Hepatocyte (in vitro differentiated cells): ENCODE measurements around the gene MECR. TPM values are rescaled to one million over a fixed set of nuclear protein-coding genes. Genes with fewer than 3 reads are reported as not detected.

ENCODE experiments used
- DNase-seq: peaks from one replicate; pipeline ENCODE4 v3.0.0-alpha.2; 2016; ENCODE audit warnings: low spot score
- H2AFZ ChIP-seq: fragments of 200-600 bp; sonication (generic); 2 replicates; pipeline ENCODE4 v1.6.0; 2016; ENCODE audit warnings: antibody characterized with exemption, mild to moderate bottlenecking
- H3K27ac ChIP-seq: fragments of 200-600 bp; sonication (generic); 2 replicates; pipeline ENCODE4 v1.5.1; 2016; ENCODE audit warnings: mild to moderate bottlenecking
- H3K27me3 ChIP-seq: fragments of 200-600 bp; sonication (generic); 2 replicates; pipeline ENCODE4 v1.6.1; 2016
- H3K36me3 ChIP-seq: fragments of 200-600 bp; sonication (generic); replicated peaks from 2 replicates; pipeline ENCODE4 v1.5.1; 2016; ENCODE audit warnings: low read depth; ENCODE audit not compliant: insufficient read depth
- H3K4me1 ChIP-seq: fragments of 200-600 bp; sonication (generic); 2 replicates; pipeline ENCODE4 v1.5.1; 2016; ENCODE audit warnings: mild to moderate bottlenecking, moderate library complexity; ENCODE audit not compliant: insufficient read depth
- H3K4me2 ChIP-seq: fragments of 200-600 bp; sonication (generic); 2 replicates; pipeline ENCODE4 v1.6.0; 2016
- H3K4me3 ChIP-seq: fragments of 200-600 bp; sonication (generic); 2 replicates; pipeline ENCODE4 v1.5.1; 2016; ENCODE audit warnings: mild to moderate bottlenecking
- H3K79me2 ChIP-seq: fragments of 200-600 bp; sonication (generic); 2 replicates; pipeline ENCODE4 v1.6.0; 2017; ENCODE audit warnings: mild to moderate bottlenecking
- H3K9me2 ChIP-seq: fragments of 200-600 bp; sonication (generic); replicated peaks from 2 replicates; pipeline ENCODE4 v1.6.0; 2017; ENCODE audit warnings: mild to moderate bottlenecking; ENCODE audit not compliant: insufficient read depth
- H3K9me3 ChIP-seq: fragments of 200-600 bp; sonication (generic); 2 replicates; pipeline ENCODE4 v1.5.1; 2016; ENCODE audit warnings: low read depth, mild to moderate bottlenecking
- H4K20me1 ChIP-seq: fragments of 200-600 bp; sonication (generic); 2 replicates; pipeline ENCODE4 v1.6.0; 2016; ENCODE audit warnings: mild to moderate bottlenecking; ENCODE audit not compliant: insufficient read depth, poor library complexity, severe bottlenecking
- EZH2 ChIP-seq: fragments of 200-600 bp; sonication (generic); IDR thresholded peaks from 2 replicates; pipeline ENCODE4 v1.6.1; 2016; ENCODE audit warnings: antibody characterized with exemption, mild to moderate bottlenecking, borderline replicate concordance
- EZH2phosphoT487 ChIP-seq: fragments of 200-600 bp; sonication (generic); IDR thresholded peaks from one replicate; pipeline ENCODE4 v1.6.1; 2018; ENCODE audit warnings: antibody characterized with exemption, mild to moderate bottlenecking, low read depth, moderate library complexity; ENCODE audit not compliant: unreplicated experiment, severe bottlenecking
- WGBS: methylation state at CpG from one replicate; pipeline ENCODE4 v1.1.6; 2016; ENCODE audit warnings: low lambda C conversion rate; ENCODE audit errors: missing lambda C conversion rate; 5-methylcytosine and 5-hydroxymethylcytosine counted together
- polyA plus RNA-seq: library from polyadenylated mRNA; unstranded; fragments of >200 nt; fragmentation: Nextera tagmentation; extraction: Ambion mirVana; gene quantifications from 2 replicates; pipeline ENCODE4 v1.2.1, GENCODE V29; 2016
- total RNA-seq: library from RNA; depleted of rRNA; stranded (reverse); fragments of >200 nt; gene quantifications from 2 replicates; pipeline ENCODE4 v1.2.3, GENCODE V29; 2014
- TF ChIP-seq, protein P1 (sequence below): fragments of 200-600 bp; sonication (generic); IDR thresholded peaks from 2 replicates; pipeline ENCODE4 v1.5.1; 2016; ENCODE audit warnings: antibody characterized with exemption, mild to moderate bottlenecking; ENCODE audit not compliant: poor library complexity

MECR gene
- total and polyA plus RNA-seq, 2 experiments from 2014 or later, result 14.2 to 35.2 TPM

DNA sequence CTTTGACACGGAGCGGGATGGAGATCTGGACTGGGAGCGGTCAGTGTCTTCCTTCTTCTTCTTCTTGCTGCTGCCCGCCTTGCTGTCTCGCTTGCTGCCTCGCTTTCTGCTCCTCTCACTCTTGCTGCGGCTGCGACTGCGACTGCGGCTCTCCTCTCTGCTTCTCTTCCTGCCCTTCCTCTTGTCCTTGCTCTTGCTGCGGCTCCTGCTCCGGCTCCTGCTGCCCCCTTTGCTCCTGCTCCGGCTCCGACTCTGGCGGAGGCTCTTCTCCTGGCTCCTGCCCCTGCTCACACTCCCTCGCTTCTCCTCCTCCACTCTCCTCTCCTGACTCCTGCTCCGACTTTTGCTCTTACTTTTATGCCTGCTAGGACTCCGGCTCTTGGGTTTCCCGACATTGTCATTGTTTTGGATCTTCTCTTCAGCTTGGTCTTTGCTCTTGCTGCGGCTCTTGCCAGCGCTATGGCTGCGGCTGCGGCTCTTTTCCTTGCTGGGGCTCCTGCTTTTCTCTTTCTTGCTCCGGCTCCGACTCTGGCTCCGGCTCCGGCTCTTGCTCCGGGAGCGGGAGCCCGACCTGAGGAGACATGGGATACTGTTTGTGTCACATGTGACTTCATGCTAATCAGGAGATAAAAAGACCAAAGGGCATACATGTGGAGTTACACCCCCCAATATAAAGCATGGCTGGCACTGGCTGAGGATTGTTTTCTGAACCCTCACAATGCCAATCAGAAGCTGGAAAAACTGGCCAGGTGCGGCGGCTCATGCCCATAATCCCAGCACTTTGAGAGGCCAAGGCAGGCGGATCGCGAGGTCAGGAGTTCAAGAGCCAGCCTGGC is 81.9 kb downstream of the MECR start:
- Histone ChIP-seq H3K4me2 (no peak overlapping the region), H2AFZ (no peak overlapping the region), H3K36me3 (peaks cover 8% of the 10 kb centered on the region), H3K79me2 (peaks cover 46% of the 10 kb centered on the region), H4K20me1 (peaks cover 12% of the 10 kb centered on the region), H3K27me3 (no peaks in the 10 kb centered on the region), H3K9me2 (no peaks in the 10 kb centered on the region), H3K4me1 (peaks cover 14% of the 10 kb centered on the region), H3K4me3 (no peak overlapping the region), H3K27ac (no peak overlapping the region), H3K9me3 (no peaks in the 10 kb centered on the region)
- TF ChIP-seq, protein P1, sequence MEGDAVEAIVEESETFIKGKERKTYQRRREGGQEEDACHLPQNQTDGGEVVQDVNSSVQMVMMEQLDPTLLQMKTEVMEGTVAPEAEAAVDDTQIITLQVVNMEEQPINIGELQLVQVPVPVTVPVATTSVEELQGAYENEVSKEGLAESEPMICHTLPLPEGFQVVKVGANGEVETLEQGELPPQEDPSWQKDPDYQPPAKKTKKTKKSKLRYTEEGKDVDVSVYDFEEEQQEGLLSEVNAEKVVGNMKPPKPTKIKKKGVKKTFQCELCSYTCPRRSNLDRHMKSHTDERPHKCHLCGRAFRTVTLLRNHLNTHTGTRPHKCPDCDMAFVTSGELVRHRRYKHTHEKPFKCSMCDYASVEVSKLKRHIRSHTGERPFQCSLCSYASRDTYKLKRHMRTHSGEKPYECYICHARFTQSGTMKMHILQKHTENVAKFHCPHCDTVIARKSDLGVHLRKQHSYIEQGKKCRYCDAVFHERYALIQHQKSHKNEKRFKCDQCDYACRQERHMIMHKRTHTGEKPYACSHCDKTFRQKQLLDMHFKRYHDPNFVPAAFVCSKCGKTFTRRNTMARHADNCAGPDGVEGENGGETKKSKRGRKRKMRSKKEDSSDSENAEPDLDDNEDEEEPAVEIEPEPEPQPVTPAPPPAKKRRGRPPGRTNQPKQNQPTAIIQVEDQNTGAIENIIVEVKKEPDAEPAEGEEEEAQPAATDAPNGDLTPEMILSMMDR, result no peak
- TF ChIP-seq EZH2phosphoT487 (no peak), EZH2 (no peak)
- DNase-seq, result no peak
- WGBS, result 97% methylated on average over 34 of the region's 35 CpGs

DNA sequence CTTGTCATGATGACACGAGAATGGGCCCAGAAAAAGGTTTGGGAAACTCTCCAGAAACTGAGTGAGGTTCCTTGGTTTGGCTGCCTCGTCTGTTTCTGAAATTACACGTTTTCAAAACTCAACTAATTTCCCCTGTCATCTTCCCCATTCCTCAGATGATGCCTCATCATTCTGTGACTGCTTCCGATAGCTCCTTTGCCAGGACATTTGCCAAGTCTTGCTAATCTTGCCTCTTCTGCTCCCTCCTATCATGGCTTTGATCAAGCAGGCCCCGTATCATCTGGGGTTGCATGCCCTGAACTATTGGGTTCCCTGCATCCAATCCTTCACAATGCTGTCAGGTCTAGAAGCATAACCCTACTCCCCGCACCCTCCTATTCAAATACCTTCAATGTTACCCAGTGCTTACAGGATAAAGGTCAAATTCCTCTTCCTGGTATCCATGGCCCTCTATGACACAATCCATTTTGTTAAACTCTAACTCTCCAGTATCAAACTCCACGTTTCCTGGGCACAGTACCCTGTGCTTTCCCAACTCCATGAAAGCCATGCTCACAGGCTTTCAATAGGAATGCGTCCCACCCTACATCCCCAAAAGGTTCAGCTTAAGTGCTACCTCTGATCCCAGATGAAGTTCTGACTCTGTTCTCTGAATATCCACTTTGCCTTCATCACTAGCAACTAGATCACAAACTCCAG is 84.8 kb downstream of the MECR start:
- peak overlapping the region; percentile 22 for H3K4me2 ChIP-seq
- H3K27ac ChIP-seq, result peak overlapping the region; percentile 93
- no peak for TF ChIP-seq EZH2
- TF ChIP-seq, protein P1, result no peak
- TF ChIP-seq EZH2phosphoT487, result no peak
- H3K36me3 ChIP-seq, result peaks cover 4% of the 10 kb centered on the region
- DNase-seq, result peak; percentile 59
- H3K27me3 ChIP-seq, result no peaks in the 10 kb centered on the region
- no peaks in the 10 kb centered on the region for H3K9me2 ChIP-seq
- H4K20me1 ChIP-seq, result peaks cover under 1% of the 10 kb centered on the region
- H3K4me3 ChIP-seq, result no peak overlapping the region
- H3K4me1 ChIP-seq, result peaks cover 14% of the 10 kb centered on the region
- H3K9me3 ChIP-seq, result no peaks in the 10 kb centered on the region
- peaks cover 20% of the 10 kb centered on the region for H3K79me2 ChIP-seq
- H2AFZ ChIP-seq, result no peak overlapping the region
- 69% methylated on average over 8 of the region's 8 CpGs for WGBS

DNA sequence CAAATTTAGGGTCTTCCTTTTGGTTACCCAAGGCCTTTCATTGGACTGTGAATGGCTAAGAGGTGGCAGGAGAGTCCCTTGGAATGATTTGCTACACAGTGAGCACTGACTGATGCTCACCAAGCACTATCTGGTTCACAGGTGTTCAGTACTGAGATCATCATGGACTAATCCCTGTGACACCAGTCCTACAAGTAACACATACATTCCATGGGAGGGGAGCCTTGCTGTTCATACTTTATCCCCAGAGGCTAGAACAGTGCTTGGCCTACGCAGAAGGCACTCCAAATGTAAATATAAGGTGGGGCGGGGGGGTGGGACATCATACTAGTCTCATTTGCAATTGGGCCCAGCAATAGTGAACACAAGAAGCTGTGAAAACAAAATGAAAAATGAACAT is 86.6 kb downstream of the MECR start:
- Histone ChIP-seq H3K9me2 (no peaks in the 10 kb centered on the region), H2AFZ (no peak overlapping the region), H3K4me3 (no peak overlapping the region), H3K79me2 (peaks cover 13% of the 10 kb centered on the region), H3K9me3 (no peaks in the 10 kb centered on the region), H3K27ac (no peak overlapping the region), H3K4me2 (no peak overlapping the region), H3K36me3 (peaks cover 4% of the 10 kb centered on the region), H4K20me1 (no peaks in the 10 kb centered on the region), H3K4me1 (peaks cover 14% of the 10 kb centered on the region), H3K27me3 (no peaks in the 10 kb centered on the region)
- no peak for DNase-seq
- no peak for TF ChIP-seq EZH2phosphoT487
- TF ChIP-seq, protein P1, result no peak
- no peak for TF ChIP-seq EZH2
- 83% methylated on average over 2 of the region's 2 CpGs for WGBS
